HG03108 (cell line): ENCODE results near the gene GFY.
"Not testable (repeated sequence)": the region's sequence is repeated elsewhere in the genome, so short reads cannot be mapped to it uniquely, and the experiment has no call there.

ENCODE experiments used
- ATAC-seq: cut with Tn5 transposase; IDR thresholded peaks from one replicate; pipeline ENCODE4 v1.9.1; 2021; ENCODE audit warnings: moderate library complexity; ENCODE audit not compliant: unreplicated experiment

GFY gene

DNA sequence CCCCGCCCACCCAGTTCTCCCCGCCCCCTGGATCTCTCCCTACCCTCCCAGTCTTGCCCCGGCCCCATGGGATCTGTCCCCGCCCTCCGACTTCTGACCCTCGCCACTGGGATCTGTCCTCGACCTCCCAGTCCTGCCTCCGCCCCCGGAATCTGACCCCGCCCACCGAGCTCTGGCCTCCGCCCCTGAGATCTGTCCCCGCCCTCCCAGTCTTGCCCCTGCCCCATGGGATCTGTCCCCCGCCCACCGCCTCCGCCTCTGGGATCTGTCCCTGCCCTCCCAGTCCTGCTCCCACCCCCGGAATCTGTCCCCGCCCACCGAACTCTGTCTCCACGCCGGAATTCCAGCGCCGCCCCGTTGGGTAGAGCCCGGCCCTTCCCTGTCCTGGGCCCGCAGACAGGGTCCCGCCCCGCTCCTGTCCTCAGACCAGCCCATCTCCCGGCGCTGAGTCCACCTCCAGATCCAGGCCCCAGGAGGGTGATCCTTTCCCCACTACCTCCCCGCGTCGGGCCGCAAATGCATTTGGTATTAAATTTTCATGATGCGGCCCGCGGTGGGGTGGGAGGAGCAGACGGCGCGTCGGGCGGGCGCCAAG is 17.7 kb downstream of the GFY start:
- ATAC-seq: no peak

DNA sequence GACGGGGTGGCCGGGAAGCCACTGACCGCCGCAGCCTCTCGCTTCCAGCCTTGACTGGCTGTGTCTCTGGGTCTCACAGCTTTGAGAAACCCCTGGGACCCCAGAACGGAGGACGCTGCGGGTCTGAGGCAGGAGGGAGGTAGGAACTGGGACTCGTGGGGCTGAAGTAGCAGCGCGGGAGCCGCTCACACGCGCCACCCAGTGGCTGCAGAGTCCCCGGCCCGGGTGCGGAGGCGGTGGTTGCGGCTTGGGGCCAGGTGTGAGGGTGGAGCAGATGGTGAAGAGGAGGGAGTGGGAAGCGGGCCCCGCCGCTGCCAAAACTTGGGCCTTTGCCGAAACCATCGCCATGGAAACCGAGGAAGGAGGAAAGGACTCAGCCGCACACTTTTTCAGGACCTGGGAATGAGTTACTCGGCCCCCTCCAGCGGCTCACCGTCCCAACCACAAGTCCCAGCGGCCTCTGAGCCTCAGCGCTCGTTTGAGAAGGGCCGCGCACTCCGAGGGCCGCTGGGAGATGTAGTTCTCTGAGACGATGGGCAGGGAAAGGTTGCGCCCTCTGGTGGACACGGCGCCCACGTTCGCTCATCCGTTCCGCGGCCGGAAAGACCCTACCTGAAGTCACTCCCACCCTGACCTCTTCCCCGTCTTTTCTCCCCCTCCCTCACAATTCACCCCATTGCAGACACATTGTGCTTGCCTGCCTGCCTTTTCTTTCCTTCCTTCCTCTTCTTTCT is 18.3 kb downstream of the GFY start:
- peak; percentile 73 for ATAC-seq

DNA sequence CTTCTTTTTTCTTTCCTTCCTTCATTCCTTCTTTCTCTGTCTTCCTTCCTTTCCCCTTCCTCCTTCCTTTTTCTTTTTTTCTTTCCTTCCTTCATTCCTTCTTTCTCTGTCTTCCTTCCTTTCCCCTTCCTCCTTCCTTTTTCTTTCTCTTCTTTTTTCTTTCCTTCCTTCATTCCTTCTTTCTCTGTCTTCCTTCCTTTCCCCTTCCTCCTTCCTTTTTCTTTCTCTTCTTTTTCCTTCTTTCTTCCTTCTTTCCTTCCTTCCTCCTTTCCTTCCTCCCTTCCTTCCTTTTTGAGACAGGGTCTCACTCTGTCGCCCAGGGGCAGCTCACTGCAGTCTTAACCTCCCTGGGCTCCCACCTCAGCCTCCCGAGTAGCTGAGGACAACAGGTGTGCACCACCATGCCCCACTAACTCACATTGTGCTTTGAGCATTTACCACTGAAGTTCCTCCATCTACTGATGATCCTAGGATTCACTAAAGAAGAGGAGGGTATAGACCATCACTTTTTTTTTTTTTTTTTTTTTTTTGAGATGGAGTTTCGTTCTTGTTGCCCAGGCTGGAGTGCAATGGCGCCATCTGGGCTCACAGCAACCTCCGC is 19.0 kb downstream of the GFY start:
- not testable (repeated sequence) for ATAC-seq

DNA sequence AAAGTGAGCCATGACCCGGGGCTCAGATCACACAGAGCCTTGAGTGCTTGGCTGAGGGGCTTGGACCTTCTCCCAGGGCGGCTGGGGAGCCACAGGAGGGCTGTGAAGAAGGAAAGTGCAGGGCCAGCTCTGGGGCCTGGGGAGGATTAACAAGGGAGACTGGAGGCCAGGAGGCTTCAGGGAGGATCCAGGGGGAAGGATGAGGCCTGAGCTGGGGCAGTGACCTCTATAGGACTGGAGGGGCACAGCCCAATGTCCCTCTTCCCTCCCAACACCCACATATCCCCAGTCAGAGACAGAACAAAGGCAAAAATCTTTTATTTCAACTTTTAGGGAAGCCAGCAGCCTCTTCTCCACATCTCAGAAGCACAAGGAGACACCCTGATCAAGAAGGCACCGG is 20.8 kb downstream of the GFY start:
- no peak for ATAC-seq

DNA sequence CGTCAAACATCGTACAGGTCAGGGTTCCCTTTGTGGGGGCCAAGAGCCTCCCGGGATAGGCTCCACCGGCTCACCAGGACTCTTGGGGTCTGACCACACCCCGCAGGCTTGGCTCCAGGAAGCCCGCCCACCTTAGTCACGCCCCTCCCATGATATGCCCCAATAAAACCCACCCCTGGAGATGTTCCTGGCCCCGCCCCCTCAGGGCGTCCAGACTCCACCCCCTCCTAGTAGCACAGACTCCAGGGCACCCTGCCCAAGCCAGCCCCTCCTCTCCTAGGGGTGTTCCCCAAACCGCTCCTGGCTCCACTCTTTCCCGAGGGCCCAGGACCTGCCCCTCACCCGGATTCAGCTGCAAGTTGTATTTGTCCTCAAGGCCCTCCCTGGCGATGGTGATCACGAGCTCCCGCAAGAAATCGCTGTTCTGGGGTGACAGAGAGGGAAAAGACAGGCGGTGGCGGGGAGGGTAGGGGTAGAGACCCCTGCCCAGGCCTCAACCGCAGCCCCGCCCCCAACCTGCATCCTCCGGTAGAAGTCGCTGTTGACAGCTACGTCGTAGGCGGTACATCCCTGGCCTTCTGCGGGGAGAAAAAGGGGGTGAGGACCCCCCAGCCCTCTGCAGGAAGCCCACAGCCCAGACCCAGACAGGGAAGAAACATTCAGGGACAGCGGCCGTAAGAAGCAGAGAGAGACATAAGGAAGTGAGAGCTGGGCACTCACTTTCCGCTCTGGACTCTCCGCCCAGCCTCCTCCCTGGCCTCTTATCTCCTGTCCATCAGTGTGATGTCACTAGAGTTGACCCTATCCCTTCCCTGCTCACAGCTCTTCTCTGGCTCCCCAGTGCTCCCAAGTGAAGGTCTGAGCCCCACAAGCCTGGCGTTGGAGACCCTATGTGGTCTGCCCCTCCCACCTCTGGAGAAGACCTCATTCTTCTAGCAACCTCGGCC is 22.6 kb downstream of the GFY start:
- no peak for ATAC-seq

DNA sequence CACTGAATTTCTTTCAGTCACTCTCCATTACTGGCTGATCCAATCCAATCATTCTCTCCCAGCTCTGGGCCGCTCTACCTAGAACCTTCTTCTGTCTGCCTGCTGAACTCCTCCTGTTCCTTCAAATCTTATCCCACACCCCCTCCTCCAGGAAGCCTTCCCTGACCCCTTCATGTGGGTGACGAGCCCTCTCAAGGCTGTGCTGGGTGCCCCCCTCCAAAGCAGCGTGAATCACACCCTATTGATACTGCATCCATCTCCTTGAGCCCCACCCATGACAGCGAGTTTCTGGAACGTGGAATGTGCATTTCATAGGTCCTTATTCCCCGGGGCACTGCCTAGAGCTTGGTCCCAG is 23.2 kb downstream of the GFY start:
- no peak for ATAC-seq

DNA sequence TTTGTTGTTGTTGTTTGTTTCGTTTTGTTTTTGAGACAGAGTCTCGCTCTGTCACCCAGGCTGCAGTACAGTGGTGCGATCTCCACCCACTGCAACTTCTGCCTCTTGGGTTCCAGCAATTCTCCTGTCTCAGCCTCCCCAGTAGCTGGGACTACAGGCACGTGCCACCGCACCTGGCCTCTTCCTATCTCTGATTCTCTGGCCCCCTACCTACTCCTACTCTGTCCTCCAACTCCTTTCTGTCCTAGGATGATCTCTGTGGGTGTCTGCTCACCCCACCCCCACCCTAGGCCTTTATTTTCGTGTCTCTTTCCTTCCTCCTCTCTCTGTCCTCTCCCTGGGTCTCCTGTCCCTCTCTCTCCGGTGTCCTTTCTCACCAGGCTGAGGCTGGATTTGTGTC is 25.2 kb downstream of the GFY start:
- no peak for ATAC-seq

DNA sequence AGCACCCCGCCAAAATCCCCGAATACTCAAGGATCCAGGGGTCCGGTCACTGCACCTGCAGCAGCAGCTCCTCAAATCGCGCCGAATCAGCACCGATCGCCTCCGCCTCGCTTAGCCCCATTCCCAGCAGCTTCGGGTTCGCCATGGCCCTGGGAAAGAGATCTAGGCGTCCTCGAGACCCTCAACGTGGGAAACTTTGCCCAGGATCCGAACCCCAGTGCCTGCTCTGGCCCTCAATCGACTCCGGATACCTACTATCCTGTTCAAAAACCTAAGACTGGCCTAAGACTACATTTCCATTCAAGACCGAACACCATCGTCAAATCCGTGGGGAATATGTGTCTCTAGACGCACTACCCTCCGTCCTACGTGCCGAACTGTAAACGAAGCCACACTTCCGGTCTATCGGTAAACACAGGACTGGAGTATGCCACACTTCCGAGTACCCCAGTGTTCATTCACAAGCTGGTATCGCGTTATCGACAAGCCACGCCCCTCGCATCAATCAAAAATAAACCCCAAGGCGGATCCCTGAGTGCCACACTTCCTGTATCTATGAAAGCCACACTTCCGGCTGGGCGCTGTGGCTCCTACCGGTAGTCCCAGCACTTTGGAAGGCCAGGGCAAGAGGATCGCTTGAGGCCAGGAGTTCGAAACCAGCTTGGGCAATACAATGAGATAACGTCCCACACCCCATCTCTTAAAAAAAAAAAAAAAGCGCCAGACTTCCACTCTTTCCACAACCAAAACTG is 26.4 kb downstream of the GFY start, which contains the start of gene PIH1D1:
PIH1D1 (minus strand) TSS at position 385 of the 752 bp plus-strand sequence; CDS start at position 145, 240 bp downstream.
- ATAC-seq: peak; percentile 48

DNA sequence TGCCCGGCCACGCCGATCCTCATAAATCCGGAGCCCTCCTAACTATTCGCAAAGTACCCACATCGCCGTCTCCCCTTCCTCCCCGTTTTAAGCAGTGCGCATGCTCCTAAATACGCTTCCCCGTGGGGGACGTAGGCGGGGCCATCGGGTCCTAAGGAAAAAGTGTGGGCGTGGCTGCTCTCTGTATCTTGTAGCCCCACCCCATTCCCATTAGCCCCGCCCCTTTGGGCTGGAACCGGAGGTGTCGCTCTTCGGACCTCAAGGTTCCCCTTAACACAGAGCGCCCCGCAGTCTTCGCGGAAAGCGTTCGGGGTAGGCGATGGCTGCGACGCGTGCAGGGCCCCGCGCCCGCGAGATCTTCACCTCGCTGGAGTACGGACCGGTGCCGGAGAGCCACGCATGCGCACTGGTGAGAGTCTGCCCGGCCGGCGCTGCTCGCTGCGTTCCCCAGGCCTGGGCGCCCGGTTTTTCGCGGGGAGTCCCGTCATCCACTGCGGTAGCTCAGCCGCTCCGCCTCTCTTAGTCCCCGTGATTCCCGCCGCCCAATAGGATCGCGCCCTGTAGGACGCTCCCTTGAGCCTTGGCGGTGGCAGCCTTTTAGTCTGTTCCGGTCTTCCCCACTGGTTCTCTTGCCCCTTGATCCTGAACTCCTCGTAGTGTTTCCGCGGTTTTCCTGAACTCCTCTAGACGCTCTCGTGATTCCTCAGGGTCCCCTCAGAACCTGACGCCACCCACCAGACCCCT is 28.0 kb downstream of the GFY start, which contains the start of gene ALDH16A1:
ALDH16A1 (plus strand) TSS at position 213 of the 744 bp plus-strand sequence; CDS start at position 320, 107 bp downstream.
- ATAC-seq: peak; percentile 80

DNA sequence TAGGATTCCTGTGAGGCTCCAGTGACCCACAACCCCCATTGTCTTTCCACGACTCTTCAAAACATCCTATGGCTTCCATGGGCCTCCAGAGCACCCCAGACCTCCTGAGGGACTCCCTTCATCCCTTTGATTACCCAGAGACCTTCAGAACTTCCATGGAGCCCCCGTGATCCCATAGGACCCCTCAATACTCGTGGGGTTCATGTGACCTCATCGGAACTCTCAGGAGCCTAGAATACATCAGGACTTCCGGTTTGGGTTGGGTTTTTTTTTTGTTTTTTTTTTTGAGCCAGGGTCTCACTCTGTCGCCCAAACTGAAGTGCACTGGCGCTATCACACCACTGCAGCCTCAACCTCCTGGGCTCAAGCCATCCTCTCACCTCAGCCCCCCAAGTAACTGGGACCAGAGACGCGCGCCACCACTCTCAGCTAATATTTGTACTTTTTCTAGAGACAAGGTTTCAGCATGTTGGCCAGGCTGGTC is 28.6 kb downstream of the GFY start:
- no peak for ATAC-seq

DNA sequence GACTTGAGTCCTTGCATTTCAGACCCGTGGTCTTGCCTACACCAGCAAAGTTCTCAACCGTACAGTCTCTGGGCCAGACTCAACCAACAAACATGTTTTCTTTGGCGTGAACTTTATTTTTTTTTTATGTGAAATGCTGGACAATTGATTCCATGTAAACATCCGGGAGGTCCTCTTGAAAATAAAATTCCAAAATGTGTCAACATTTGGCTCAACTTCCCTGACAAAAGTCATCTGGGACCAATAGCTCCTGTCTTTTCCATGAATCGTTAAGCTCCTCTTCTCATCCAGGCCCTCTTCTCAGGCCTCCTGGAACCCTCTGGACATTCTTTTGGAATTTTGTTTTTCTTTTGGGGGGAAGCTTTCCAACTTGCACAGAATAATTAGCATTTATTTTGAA is 30.6 kb downstream of the GFY start:
- no peak for ATAC-seq

DNA sequence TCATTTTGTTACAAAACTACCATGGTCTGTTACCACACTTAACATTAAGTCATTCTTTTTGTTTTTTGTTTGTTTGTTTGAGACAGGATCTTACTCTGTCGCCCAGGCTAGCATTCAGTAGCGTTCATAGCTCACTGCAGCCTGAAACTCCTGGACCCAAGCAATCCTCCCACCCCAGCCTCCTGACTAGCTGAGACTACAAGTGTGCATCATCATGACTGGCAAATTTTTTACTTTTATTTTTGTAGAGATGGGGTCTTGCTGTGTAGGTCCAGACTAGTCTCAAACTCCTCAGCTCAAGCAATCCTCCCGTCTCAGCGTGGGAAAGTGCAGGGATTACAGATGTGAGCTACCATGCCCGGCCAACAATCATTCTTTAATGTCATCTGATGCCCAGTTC is 31.1 kb downstream of the GFY start:
- no peak for ATAC-seq

DNA sequence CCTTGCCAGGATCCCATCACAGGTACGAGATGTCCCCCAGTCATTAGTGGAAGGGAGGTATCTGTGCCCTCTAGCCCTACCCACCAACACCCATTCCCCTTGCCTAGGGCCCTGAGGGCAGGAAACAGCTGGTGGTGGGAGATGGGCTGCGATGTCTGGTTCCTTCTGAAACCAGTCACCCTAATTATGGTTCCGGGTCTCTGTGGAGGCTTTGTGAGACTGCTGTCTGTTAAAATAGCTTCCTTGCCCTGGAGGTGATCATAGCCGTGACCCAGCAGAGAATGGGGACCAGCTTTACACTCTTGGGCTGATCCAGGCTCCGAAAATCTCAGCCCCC is 33.3 kb downstream of the GFY start:
- no peak for ATAC-seq

DNA sequence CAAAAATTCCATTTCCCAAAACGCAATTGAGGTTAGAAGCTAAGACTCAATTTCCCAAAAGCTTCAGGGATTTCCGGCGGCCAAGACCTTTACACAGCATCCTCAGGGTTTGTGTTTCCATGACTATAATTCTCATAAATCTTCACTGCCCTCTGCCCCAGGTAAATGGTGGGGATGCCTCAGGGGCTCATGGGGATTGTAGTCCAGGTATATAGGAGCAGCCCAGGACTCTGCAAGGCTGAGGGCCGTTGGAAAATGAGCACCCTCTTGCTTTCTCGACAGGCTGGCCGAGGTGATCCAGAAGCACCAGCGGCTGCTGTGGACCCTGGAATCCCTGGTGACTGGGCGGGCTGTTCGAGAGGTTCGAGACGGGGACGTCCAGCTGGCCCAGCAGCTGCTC is 34.2 kb downstream of the GFY start:
- no peak for ATAC-seq

DNA sequence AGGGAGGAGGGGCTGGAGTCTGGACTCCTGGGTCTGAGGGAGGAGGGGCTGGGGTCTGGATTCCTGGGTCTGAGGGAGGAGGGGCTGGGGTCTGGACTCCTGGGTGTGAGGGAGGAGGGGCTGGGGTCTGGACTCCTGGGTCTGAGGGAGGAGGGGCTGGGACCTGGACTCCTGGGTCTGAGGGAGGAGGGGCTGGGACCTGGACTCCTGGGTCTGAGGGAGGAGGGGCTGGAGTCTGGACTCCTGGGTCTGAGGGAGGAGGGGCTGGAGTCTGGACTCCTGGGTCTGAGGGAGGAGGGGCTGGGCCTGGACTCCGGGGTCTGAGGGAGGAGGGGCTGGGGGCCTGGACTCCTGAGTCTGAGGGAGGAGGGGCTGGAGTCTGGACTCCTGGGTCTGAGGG is 35.9 kb downstream of the GFY start:
- ATAC-seq: not testable (repeated sequence)

DNA sequence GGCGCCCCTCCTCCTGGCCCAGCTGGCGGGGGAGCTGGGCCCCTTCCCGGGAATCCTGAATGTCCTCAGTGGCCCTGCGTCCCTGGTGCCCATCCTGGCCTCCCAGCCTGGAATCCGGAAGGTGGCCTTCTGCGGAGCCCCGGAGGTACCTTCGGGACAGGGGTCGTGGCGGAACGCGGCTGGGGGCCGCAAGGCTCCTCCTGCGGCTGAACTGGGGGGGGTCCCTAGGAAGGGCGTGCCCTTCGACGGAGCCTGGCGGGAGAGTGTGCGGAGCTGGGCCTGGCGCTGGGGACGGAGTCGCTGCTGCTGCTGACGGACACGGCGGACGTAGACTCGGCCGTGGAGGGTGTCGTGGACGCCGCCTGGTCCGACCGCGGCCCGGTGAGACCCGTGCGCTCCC is 36.5 kb downstream of the GFY start:
- no peak for ATAC-seq

DNA sequence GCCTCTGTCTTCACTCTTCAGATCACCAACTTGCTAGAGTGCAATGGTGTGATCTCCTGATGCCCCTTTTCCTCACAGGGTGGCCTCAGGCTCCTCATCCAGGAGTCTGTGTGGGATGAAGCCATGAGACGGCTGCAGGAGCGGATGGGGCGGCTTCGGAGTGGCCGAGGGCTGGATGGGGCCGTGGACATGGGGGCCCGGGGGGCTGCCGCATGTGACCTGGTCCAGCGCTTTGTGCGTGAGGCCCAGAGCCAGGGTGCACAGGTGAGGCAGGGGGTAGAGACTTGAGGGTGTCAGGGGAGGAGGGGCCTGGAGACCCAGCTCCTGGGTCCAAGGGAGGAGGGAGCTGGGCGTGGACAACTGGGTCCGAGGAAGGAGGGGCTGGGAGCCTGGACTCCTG is 37.3 kb downstream of the GFY start:
- no peak for ATAC-seq

DNA sequence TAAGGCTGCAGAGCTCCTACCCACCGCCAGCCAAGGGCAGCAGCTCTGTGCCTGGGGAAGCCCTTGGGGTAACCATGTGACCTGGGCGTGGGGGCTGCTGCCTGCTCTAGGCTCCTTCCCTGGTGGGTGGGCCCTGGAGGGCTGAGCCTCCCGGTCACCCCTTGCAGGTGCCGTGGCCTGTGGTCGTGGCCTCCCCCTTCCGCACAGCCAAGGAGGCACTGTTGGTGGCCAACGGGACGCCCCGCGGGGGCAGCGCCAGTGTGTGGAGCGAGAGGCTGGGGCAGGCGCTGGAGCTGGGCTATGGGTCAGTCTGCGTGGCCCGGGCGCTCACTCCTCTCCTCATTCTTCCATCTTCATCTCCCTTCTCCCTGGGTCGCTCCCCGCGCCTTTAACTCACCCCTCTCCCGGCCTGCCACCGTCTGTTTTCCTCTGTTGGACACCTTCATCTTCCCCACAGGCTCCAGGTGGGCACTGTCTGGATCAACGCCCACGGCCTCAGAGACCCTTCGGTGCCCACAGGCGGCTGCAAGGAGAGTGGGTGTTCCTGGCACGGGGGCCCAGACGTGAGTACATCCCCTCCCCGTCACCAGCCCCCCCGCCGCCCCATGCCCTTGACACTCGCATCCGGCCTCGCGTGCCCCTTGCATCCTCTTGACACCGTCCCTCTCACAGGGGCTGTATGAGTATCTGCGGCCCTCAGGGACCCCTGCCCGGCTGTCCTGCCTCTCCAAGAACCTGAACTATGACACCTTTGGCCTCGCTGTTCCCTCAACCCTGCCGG is 39.0 kb downstream of the GFY start:
- ATAC-seq: no peak

DNA sequence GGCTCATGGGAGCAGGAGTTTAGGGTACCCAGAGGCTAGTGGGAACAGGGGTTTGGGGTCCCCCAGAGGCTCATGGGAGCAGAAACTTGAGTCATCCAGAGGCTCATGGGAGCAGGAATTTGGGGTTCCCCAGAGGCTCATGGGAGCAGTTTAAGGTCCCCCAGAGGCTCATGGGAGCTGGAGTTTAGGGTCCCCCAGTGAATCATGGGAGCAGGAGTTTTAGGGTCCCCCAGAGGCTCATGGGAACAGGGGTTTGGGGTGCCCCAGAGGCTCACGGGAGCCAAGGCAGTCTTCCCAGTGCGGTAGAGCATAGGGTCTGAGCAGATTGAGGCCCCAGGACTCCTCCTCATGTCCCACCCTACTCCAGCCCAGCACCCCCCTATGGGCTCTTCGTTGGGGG is 40.2 kb downstream of the GFY start:
- ATAC-seq: no peak
